KG1 (cell line): Measurements from ENCODE around the gene ITPRIPL2.

Experiments used
- DNase-seq: peaks from one replicate; lab custom pipeline; 2025; lab: John Stamatoyannopoulos, UW

The ITPRIPL2 gene

DNA sequence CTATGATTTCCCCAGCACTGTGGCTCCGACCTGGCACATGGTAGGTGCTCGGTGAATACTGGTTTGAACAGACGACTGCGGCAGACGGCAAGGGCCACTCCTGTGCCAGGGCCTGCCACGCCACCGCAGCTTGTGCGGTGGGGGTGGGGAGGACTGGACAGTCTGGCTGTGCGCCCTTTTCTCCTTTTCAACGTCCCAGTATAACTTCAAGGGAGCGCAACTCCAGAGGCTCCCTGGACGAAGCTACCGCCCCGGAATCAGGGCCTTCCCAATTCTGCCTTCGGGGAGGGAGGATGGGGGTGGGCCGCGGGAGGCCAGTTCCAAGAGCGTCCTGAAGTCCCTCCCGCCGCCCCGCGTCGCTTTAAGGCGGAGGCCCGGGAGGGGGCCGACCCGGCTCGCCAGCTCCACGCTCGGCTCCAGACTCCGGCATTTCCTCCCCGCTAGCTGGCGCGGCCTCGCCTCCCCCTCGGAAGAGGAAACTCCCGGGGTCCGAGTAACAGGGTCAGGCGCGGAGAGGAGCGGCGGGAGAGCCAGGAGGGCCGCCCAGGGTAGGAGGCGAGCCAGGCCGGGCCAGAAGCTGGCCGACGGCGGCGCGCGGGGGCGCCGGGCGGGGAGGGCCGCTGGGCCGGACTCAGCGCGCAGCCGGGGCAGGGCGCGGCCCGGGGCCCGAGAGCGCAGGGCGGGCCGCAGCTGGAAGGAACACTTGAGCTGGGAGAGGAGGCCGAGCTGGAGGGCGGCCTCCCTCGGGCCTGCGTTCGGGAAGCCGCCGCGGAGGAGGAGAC lies at the start of gene ITPRIPL2:
Gene ITPRIPL2 (plus strand): TSS at position 388 of the 782 bp plus-strand sequence. CDS start 498 bp downstream, outside the sequence.
- no peak for DNase-seq

DNA sequence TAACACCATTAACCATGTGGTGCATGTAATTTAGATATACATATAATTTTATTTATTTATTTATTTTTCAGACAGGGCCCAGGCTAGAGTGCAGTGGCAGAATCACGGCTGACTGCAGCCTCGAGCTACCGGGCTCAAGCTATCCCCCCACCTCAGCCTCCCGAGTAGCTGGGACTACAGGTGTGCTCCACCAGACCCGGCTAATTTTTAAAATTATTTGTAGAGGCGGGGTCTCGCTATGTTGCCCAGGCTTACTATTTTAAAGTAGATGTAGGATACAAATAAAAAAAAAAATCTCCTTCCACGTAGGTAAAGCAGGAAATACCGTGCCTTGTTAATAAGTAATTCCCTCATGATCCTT lies 46.8 kb upstream of the ITPRIPL2 start:
- DNase-seq: no peak

DNA sequence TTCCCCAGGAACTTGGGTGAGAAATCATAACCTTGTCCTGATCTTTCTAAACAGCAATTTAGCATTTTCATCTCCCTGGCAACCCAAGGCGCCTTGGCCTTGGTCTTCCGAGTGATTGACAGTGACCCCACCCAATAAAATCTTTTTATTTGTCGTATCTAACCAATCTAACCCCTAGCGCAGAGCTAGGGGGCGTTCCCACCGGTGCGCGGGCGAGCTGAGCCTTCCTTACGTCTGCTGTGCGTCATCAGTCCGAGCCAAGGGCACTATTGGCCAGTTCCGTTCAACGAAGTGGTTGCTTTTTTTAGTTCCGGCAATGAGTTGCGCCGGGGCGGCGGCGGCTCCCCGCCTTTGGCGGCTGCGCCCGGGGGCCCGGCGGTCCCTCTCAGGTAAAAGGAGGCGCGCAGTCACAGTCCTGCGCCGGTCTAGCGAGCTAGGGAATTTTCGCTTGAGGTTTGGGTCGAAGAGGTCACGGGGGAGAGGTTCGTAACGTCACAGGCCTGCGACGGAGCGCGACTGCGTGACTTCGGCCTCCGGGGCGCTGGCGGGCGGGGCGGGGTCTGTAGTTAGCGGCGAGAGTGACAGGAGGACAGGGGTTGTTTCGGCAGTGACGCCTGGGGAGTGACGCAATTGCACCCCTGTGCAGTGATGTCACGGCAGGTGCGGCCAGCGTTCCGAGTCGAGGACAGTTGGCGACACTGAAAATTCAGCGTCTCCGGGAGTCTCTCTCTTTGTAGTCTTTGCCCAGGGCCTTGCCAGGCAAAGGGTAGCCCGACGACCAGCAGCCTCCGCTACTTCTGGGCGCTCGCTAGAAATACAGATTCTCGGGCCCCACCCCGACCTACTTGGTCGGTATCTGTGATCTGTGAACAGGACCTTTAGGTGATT lies 46.2 kb upstream of the ITPRIPL2 start, which contains the start of gene COQ7:
Gene COQ7 (plus strand): TSS at position 266 of the 888 bp plus-strand sequence. CDS start 51 bp downstream, at position 317.
- DNase-seq: peak; percentile 96

DNA sequence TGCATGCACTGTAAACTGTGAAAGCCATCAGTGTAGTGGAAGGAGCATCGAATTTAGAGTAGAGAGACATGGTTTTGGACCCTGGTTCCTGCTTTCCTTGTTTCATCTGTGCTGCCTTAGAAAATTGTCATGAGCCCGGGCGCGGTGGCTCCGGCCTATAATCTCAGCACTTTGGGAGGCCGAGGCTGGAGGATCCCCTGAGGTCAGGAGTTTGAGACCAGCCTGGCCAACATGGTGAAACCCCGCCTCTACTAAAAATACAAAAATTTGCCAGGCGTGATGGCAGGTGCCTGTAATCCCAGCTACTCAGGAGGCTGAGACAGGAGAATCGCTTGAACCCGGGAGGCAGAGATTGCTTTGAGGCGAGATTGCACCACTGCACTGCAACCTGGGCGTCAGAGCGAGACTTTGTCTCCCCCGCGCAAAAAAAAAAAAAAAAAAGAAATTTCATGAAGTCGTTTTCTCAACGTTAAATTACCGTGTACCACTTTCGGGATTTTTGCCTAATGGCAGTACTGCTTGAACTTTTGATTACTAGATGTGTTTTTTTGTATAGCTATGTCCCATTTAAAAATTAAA lies 45.4 kb upstream of the ITPRIPL2 start:
- no peak for DNase-seq

DNA sequence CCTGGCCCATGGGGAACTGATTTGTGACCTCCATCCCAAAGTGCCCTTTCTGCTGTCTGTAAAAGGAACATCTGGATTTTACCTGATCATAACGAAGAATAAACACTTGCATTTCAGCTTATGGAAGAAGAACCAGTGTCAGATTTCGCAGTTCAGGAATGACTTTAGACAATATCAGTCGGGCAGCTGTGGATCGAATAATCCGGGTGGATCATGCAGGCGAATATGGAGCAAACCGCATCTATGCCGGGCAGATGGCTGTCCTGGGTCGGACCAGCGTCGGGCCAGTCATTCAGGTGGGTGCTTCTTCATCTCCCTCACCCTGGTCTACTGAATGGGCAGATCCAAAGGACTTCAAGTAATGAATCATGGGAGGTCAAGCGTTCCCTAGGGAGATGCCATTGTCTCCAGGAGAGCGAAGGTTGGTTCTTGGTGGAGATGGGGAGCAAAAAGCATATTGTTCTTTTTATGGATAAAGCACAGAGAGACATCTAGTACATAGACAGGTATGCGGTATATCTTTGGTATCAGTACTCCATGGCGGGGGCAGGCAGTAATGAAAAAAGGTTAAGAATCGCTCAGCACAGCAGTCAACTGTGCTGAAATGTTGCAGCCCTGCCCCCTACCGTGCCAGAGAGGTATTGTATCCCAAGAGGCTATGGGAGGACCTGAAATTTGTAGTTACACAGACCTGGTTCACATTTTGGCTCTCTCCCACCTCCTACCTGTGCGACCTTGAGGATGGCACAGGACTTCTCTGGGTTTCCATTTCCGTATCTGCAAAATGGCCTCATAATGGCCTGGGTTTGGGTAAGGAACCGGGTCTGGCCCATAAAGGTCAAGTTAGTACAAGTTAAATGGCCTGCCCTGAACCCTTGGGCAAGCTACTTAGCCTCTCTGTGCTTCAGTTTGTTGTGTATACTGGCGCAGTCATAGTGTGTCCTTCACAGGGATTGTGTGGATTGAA lies 41.7 kb upstream of the ITPRIPL2 start:
- no peak for DNase-seq

DNA sequence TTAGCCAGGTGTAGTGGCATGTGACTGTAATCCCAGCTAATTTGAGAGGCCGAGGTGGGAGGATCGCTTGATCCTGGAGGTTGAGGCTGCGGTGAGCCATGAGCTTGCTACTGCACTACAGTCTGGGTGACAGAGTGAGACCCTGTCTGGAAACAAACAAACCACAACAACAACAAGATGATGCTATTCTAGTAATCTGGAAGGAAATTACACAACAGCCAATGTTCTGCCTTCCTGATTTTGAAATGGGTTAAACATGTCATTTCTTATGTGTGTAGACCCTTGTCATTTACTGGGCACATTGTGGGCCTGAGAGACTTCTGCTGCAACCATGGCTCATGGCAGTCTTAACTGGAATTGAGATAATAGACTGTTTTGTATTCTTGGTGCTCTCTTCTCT lies 40.4 kb upstream of the ITPRIPL2 start:
- DNase-seq: no peak

DNA sequence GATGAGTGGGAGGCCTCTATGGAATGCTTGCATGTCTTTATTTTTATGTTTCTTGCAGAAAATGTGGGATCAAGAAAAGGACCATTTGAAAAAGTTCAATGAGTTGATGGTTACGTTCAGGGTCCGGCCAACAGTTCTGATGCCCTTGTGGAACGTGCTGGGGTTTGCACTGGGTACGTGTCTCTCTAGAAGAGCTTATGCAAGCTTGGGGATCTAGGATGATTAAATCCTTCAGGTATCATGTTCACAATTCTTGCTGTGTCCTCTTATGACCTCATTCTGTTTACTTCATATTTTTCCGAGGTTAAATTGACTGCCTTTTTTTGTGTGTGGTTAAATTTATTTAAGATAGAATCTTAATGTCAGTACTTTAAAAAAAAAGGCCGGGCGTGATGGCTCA lies 39.9 kb upstream of the ITPRIPL2 start:
- DNase-seq: no peak

DNA sequence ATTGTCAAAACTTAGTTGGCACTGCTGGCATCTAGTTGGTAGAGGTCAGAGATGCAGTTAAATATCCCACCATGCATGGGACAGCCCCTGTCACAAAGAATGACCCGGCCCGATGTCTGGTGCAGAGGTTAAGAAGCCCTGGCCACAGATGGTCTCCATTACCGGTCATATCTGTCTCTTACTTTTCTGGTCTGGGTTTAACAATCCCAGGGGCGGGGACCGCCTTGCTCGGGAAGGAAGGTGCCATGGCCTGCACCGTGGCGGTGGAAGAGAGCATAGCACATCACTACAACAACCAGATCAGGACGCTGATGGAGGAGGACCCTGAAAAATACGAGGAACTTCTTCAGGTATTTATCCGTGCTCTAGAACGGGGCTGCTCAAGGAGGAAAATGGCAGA lies 38.3 kb upstream of the ITPRIPL2 start:
- DNase-seq: no peak

DNA sequence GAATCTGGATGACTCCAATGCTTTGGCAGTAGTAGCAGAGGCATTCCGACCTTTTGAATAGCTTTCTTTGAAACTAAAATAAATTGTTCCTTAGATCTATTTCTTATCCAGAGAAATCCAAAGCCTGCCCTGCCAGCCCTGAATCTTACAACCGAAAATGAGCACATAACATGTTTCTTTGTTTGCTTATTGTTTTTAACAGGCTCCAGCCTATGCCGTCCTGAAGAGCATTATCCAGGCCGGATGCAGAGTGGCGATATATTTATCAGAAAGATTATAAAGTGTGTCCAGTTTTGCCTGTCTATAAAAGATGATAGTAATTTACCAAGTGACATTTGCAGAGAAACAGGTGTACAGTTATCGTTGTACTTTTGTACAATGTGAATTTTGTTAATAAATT lies 35.9 kb upstream of the ITPRIPL2 start:
- DNase-seq: no peak

DNA sequence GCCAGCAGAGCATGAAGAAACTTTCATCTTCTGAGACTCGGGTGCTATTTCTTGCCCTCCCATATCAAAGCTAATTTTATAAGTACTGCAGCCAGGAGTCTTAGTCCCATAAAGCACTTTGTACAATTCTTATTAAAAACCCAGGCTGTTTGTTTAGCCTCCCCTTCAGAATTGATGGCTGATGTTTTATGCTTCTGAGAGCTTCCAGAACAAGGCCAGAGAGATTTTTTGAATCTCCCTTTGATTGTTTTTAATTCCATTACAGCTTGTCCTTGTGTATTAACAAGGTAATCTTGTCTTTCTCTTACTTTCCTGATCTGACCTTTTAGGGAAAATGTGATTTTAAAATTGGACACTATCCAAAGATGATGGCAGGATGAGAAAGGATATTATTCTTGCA lies 30.1 kb upstream of the ITPRIPL2 start:
- no peak for DNase-seq

DNA sequence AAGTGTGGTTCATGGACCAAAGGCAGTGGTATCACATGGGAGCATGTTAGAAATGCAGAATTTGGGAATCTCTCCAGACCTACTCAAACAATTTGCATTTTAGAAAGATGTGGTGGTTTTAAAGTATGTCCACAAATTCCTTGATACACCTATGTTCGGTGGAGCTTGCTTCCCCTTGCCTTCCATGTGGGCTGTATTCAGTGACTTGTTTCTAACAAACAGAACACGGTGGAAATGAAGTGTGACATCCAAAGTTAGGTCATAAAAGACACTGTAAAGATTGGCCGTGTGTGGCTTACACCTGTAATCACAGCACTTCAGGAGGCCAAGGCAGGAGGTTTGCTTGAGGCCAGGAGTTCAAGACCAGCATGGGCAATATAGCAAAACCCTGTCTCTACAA lies 29.6 kb upstream of the ITPRIPL2 start:
- no peak for DNase-seq

DNA sequence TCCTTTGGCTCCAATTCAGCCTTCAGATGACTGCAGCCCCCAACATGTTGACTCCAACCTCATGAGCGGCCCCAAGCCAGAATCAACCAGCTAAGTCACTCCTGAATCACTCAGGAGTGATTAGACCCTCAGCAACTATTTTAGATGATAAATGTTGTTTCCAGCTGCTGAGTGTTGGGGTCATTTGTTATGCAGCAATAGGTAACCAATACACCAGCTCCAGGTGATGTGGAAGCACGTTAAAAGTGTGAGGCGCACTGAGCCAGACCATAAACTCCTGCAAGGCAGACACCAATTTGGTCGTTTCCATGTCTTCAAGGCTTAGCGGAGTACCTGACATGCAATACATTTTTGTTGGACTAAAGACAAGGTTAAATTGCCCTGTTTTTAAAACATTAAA lies 28.9 kb upstream of the ITPRIPL2 start:
- DNase-seq: no peak

DNA sequence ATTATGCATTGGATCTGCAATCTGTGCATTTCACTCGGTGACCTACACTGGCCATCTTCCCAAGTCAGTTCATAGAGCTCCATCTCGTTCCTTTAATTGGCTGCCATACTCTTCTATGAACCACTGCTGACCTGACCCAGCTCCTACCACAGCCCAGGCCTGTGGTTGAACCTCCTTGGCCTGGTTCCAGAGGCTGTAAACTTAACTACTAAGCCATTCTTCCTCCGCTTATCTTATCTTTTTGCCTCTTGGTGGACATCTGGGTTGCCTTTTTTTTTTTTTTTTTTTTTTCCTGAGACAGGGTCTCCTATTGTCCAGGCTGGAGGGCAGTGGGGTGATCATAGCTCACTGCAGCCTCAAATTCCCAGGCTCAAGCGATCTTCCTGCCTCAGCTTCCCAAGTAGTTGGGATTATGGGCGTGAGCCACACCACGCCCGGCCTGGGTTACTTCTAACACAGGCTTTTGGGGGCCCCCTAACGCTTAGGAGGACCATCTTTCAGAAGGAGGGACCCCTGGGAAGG lies 28.0 kb upstream of the ITPRIPL2 start:
- DNase-seq: no peak

DNA sequence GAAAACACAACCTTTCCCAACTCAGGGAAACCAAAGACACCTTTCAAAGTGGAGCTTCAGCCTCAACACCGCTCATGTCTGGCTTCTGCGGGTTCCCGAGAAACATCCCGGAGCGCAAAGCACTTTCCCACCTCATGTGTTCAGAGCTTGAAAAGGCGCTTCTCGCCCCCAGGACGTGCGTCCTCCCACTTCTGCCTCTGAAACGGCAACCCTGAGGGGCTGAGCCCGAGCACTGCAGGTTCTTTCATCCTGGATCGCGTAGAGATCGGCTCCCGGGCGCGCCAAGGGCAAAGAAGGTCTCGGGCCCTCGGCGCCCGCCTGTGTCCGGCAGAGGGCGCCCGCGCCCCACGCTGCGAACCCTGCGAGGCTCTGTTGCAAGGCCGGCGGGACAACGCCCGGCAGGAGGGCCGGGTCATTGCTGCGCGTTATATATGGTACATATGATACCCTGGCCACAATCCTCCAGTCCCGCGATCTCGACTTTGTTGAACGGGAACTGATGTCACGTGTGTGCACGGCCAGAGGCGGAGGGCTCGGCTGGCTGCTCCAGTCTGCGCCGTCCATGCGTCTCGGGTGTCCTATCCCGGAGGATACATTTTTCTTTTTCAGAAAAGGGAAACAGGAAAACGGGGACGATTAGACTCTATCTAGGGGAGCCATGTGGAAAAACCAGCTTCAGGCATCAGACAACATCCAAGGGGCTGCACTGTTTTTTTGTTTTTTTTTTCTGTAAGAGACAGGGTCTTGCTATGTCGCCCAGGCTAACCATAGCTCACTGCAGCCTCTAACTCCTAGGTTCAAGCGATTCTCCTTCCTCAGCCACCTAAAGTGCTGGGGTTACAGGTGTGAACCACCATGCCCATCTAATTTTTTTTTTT lies 27.2 kb upstream of the ITPRIPL2 start:
- peak; percentile 14 for DNase-seq

DNA sequence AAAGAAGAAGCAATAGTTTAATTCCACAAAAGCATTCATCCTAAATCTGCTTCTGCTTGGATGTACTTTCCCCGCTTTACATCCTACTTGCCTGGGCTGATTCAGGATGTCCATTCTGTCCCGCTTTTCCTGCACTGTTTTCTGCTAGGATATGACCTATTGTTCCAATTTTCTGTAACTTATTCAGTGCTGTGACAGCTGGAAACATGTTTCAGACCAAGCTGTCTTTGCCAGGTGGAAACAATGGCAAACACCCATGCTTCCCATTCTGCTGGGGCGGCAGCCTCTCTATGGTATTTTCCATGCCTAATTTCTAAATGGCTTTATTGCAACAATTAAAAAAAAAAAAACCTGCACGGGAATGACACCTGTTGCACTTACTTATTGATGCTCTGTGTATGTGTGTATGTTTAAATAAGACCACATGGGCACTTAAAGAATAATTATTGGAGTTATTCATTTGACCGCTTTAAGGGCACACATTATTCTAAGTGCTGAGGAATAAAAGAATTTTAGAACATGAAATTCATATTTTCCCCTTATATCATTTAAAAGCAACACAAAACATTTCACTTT lies 25.3 kb upstream of the ITPRIPL2 start:
- DNase-seq: no peak

DNA sequence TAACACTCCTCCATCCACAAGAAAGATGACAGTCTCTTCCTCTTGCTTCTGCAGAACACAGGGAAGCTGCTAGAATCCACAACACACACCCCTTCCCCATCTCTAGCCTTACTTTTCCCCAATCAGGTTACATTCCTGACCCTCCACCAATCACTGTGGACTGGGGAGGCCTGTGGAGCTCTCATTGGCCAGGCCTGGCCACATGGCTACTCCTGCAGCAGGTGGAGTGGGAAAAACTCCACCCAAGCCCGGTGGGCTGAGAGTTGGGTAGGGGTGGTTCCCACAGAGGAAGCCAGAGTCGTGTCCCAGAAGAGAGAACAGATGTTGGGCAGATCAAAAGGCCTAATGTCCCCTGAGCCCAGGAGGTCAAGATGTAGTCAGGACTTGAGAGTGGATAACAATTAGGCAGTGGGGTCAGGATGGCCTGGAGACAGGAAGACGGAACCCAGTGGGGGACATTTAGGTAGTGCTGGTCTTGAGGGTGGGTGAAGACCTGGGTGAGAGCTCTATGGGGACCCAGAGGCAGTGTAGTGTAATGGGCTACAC lies 24.3 kb upstream of the ITPRIPL2 start:
- DNase-seq: no peak

DNA sequence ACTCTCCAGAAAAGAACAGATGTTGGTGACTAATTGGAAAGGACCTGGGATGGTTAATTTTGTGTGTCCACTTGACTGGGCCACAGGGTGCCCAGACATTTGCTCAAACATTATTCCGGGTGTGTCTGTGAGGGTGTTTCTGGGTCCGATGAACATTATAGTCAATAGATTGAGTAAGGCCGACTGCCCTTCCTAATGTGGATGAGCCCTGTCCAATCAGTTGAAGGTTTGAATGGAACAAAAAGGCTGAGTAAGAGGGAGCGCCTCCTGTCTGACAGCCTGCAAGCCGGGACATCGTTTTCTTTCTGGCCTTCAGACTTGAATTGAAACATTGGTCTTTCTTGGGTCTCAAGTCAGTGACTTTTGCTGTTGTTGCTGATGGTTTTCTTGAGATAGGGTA lies 22.8 kb upstream of the ITPRIPL2 start:
- no peak for DNase-seq

DNA sequence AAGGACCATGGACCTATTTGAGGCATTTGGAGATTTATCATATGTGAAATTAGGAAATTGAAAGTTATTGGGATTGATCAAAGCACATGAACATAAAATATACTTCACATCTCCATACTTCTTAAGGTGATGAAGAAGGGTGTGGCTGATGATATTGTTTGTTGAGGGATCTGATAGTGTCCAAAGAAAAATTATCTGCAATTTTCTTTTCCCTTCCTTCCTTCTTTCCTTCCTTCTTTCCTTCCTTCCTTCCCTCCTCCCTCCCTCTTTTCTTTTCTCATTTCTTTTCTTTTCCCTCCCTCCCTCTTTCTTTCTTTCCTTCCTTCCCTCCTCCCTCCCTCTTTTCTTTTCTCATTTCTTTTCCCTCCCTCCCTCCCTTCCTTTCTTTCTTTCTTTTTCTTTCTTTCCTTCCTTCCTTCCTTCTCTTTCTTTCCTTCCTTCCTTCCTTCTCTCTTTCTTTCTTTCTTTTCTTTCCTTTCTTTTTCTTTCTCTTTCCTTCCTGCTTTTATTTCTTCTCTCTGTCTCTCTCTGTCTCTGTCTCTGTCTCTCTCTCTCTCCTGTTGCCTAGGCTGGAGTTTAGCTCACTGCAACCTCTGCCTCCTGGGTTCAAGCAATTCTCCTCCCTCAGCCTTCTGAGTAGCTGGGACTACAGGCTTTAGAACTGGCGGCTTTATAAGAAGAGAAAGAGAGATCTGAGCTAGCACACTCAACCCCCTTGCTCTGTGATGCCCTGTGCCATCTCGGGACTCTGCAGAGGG lies 20.9 kb upstream of the ITPRIPL2 start:
- no peak for DNase-seq
